Stimulated activated CD8-positive, alpha-beta memory T cell treated with anti-CD3 and anti-CD28 coated beads, Interleukin-7, amount 100 ng/mL, for 1 hour (primary cell): ENCODE measurements around the gene PPFIA2.

Experiments
- DNase-seq, 2 donors: peaks; one replicate each; pipeline ENCODE4 v3.0.0-alpha.2; 2020; ENCODE audit warnings: low read depth in 2 of 2

The PPFIA2 gene

DNA sequence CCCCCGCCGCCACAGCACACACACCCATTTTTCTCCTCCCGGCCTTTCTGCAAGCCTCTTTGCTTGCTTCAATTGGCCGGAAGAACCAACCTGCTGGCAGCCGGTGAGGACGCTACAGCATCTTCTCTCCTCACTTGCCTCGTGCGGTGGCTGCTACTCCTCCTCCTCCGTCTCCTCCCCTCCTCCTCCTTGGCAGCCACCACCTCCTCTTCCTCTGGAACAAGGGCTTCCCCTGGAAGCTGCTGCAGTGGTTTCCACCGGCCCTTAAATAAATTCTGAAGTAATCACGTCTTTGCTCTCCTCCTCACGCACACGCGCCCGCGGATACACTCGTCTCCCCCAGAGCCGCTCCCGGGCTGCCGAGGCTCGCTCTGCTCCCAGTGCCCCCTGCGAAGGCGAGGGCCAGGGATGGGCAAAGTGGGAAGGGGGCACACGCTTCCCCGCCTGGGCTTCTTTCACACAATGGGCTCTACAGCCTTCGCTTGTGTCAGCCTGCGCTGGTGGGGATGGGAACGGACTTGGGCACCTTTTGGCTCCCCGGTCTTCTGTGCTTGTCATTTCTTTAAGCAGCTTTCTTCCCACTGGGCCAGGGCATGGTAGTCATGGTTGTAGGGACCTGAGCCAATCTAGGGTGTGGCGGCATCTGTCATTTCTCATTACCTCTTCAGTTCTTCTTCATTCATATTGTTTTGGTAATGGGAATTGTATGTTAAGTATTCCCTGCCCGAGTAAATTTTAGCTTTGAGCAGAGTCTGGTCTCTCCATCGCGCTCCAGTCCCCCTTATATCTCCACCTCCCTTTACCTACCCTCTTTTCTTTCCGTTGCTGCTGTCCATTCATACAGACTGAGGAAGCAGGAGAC, at the start of gene PPFIA2:
Gene PPFIA2, minus strand, starts transcription at position 161 of the 862 bp plus-strand sequence.
- DNase-seq: no peak

DNA sequence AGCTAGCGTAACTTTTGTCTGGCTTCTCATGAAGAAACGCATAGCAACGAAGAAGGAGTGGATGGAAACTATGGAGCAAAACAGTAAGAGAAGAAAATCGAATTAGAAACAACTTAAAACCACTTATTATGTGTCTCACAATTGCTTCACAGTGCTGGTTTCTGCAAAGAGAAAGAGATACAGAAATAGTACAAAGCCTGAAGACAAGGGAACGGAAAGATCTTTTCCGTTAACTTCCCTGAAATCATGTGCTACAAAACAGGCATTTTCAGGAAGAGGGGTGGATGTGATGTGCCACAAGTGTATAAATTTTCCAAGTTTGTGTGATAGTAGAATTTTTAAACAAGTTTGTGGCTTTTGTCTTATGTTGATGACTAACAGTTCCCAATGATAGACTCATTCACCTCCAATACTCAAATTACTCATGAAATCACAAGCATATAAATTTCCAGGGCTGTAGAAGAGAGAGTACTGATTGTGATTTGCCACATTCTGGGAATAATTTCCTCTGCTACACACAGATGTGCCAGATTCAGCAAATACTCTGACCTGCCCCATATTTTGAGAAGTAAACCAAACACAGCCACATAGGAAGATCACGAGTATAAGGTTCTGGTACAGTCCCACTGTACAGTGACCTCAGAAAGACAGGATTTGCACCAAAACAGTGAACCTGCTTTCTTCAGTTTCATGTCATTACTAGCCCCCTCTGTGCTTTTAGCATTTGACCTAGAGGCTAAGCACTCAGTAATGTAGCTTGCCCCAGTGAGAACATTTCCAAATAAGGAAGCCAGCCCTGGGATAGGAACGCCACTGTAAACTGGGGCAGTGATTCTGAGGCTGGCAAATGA, 41.4 kb upstream of the PPFIA2 start:
- no peak for DNase-seq

DNA sequence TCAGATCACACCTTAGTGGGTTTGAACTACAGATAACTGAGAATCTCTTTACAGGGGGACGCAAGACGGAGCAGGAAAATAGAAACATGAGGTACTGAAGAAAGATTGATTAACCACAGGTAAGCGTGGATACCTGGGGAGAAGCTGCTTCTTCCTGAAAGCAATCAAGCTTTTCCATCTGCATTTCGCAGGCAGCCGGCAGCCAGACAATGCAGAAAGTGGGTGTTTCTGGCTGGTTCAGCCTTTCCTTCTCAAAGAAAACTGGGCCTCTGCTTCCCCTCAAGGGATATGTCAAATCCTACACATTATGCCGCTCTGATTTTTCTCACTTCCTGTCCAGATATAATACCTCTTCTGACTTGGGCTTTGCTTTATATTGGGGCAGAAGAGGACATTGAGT, 39.1 kb upstream of the PPFIA2 start:
- no peak for DNase-seq

DNA sequence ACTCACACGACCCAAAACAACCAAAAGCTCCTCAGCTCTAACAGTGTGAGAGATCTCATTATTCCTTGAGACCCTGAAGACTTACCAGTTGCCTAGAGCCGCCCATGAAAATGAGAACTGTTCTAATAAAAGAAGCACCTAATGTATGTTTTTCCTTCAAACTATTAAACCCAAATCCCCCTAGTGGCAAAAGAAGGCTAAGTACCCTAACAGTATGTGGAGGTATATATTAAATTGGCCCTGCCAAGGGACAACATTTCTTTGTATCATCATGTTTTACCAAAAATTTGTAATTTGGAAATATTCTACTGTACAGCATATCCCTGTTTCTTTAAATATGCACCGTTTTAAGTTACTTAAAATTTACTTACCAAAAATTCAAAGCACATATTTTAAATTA, 38.0 kb upstream of the PPFIA2 start:
- DNase-seq: no peak

DNA sequence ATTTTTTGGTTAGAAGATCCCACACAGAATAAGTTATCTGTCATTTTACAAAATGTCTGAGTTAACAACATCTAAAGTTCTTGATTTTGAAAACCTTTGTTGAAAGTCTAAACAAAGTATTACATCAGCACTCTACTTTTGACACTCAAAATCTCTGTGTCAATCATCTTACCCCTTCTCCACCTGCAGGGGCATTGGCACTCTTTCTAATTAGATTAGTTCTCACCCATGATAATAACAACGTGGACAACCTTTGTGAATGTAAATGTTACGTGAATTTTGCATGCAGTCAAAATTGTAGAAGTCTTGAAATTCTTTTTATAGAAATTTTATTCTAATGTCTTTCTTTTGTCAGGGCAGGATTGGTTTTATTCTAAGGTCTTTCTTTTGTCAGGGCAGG, 33.5 kb upstream of the PPFIA2 start:
- DNase-seq: no peak

DNA sequence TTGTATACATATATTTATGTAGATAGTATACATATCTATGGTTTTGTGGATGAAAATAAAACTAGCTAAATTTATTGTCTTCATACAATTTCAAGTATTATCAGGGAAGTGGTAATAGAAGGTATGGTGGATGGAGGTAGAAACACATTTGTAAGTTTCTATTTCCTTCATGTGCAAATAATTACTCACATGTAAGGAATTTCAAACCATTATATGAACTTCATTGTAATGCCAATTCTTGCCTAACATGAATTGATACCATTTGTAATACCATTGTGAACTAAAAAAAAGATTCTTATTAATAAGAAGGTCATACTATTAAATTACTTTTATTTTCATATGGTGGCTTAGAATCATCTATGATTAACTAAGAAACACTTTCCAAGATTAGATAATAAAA, 20.1 kb upstream of the PPFIA2 start:
- DNase-seq: no peak

DNA sequence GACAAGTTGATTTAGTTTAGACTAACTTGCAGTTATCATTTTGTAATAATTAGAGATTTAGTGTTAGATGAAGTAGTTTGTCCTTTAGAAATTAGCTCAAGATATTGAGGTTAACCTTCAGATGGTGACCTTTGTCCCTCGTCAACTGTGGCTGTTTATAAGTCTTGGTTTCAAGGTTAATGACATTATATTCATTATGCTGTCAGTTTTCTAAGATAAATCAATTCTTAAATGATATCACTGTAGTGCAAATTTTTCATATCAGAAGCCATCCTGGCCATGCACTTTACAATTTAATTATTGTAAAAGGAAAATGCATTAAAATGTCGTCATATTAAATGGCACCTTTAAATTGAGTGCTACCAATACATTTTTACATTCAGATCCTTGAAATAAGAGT, 19.6 kb upstream of the PPFIA2 start:
- DNase-seq: no peak

DNA sequence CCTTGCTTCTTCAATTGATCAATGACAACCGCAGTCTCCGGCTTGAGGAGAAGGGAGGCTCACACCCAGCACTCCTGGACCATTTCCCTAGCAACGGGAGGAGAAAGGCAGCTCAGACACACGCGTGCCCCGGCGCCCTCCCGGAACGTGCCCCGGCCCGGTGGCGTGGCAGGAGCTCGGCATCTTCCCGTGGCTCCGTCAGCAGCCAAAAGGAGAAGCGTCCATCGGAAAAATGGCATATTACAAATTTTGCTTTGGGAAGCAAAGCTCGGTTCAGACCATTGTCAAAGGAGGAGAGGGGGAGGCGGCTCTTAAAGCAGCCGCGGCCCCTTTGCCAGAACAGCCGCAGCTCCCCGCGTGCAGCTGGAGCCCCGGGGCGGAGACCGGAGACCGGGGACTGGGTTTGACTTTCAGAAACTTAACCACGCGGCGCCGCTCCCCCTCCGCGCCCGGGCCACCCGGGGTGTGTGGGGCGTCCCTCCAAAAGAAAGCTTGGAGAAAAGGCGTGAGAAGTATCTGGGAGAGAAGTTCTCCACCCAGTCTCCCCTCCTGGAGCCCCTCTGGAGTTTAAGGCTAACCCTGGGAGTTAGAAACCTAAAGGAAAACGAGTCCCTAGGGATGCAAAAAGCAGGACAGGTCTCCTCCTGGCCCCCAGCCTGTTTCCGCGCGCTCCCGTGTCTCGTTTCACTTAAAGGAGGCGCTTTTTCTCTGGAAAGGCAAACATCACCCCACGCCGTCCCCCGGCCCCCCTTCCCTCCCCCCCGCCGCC, 545 bp downstream of the PPFIA2 start:
- DNase-seq: no peak

DNA sequence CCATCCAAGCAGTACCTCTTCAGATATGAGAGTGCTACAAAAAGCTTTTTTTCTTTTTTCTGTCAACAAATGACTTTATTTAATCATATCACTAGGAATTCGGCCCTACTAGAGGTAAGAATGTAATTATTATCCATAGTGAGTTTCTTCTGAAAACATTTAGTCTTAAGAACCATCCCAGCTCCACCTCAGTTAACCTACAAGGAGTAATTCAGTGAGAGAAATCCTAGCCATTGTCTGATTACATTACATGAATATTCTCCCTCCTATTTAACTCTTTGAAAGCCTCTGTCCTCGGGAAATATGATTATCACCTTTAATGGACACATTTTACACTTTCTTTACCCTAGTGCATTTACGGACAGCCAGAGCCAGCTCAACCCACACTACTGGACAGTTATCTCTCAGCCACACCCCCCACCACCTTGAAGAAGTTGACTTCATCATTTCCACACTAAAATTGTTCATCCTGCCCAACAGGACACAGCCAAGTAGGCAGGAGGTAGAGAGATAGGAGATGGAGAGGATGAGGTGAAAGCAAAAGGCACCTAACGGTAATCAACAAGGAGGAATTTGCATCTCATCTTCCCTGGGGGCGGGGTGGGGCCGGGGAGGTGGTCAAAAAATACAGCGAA, 1.3 kb downstream of the PPFIA2 start:
- no peak for DNase-seq

DNA sequence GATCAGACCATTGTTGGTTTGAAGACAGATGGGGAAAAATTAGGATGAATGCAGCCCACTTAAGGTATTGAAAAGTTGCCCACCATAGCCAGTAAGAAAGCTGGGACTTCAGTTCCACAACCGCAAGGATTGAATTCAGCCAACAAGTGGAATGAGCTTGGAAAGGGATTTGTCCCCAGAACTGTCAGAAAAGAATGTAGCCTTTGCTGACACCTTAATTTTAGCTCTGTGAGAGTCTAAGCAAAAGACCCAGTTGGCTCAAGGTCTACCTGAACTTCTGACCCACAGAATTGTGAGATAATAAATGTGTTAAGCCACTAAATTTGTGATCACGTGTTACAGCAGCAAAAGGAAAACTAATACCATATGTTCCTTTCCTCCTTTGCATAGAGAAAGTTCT, 29.4 kb downstream of the PPFIA2 start:
- no peak for DNase-seq

DNA sequence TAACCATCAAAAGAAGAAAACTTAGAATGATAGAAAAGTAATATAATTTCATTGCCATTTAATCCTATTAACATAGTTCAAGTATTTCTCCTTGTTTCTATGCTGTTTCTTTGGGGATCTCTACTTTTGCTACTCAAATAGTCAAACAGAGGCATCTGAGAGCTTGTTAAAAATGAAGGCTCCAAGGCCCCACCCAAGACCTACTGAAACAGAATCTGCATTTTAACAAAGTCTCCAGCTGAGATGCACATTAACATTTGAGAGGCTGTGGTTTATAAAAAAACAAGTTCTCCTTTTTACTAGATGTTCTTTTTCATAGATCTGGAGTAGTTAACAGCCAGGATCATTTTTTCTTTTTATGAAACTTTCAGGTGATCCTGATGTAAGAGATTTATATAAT, 31.8 kb downstream of the PPFIA2 start:
- no peak for DNase-seq

DNA sequence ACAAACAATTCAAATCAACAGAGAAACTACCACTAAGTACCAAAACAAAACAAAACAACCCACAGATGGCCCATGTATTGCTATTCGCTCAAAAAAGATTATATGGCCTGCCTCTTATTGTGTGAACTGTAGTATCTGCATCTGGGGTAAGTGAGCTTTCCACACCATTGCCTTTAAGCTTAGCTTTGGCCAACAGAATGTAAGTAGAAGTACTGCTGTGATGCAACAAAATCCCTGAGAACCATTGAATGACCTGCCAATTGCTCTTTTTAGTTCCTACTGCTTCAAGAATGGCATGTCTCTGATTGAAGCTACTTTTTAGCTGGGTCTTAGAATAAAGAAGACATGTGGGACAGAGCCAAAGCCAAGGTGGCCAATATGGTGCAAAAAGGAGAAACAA, 32.5 kb downstream of the PPFIA2 start:
- DNase-seq: no peak

DNA sequence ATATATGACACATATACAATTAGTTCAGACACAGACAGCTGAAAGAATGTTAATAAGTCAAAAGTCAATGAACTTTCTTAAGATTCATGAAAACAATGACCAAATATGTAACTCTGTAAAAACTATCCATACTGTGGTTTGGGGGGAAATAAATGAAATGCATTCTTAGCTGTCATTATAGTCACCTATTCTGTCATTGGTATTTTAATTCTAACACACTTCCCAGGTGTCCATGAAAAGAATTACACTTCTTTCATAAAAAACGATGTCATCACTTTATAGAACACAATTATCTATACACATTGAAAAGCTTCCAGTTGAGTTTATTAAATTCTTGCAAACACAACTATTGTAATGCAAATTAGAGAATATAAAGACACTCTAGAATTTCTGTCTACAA, 35.8 kb downstream of the PPFIA2 start:
- no peak for DNase-seq

DNA sequence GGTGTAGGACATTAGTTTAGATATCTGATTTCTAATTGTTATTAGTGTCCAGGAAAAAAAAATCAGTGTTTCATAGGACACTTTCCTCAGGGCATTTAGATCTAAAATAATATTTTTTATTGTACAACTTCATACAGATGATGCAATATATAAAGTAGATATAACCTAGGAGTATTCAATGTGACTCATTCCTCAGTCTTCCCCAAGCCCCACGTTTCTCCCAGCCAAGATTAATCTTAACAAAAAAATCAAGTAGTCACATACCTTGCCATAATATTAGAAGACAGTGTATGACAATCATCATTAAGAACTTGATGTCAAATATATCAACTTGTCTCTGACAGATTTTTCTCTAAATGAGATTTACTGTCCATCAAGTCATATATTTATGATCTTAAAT, 37.1 kb downstream of the PPFIA2 start:
- DNase-seq: no peak

DNA sequence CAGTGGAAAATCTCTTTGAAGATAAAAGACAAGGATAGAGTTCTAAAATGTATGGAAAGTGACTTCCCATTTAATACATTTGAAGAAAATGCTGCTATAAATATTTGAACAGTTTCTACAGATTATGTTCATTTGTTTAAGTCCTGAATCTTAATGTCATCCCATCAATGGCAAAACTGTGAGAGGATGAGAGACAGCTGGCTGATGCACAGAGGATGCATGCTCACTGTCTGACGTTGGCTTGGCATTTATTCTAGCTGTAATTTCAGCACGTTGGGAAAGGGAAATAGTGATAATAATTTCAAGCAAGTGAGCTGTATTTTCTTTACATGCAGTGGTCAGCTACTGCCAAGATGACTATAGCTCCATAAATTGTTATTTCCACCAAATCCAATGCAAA, 40.5 kb downstream of the PPFIA2 start:
- DNase-seq: no peak

DNA sequence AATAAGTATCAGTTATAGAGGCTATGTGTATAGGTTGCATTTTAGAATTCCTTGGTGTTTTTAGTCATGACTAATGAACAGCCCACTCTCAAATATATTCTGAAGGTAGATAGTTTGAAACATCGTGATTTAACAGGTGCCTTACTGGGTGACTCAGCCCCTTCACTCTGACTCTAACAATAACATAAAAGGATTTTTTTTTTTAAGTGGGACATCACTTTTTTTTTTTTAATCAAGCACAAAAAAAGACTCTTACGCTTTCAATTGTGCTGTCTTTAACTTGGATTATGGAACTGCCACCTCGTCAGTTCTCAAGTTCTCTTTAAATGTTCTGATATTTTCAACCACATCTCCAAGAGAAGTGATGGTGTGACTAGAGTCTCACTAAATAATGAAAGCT, 46.6 kb downstream of the PPFIA2 start:
- no peak for DNase-seq

DNA sequence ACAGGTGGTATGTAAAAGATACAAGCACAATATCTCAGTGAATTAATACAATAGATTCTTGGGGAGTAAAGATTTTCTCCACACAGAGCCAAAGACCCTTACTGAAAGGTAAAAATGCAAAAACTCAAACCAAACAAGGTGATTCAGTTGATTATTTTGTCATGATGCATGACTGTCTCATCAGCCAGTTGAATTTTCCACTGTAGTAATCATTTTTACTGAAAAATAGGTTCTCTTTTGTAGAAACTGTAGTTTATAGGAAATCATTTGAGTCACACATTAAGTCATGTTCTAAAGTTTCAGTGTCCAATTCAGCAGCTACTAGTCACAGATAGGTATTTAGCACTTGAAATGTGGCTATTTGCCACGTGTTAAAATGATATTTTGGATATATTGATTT, 53.6 kb downstream of the PPFIA2 start:
- DNase-seq: no peak

DNA sequence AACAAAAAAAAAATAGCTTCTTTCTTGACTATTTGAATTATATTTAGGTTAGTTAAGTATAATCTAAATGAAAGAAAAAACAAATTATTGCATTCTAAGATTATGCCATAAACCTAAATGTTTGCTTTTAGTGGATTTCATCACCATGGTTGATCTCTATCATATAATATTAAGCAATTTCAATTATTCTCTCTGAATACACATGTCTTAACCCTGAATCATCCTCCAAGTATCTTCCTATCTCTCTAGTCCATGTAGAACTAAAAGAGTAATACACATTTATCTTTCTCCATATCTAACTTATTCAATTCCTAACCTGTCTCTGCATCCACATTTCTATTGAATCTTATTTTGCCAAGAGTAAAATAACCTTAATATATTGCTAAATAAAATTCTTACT, 59.6 kb downstream of the PPFIA2 start:
- no peak for DNase-seq

DNA sequence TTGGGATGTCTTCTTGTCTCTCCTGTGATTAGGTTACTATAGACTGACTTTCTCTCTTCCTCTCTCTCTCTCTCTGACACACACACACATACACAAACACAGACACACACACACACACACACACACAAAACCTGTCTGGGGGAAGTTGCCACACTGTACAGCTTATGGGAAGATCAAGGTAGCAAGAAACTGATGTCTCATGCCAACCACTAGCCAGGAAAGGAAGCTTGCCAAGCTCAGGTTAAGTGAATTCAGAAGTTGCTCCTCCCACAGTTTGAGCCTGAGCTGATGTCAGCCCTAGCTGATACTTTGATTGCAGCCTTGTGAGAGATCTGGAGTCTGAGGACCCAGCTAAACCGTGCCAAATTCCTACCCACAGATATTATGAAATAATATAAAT, 67.1 kb downstream of the PPFIA2 start:
- DNase-seq: no peak

DNA sequence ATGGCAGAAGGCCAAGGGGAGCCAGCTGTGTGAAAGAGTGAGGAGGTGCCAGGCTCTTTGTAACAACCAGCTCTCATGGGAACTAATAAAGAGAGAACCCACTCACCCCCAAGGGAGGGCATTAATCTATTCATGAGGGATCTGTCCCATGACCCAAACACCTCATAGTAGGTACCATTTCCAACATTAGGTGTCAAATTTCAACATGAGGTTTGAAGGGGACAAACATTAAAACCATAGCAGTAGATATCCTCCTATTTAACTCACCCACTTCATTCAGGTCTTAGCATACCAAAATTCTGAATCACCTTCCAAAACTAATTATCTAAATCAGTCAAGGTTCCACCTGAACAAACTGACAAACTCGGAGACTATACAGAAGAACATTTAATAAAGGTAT, 75.3 kb downstream of the PPFIA2 start:
- no peak for DNase-seq

DNA sequence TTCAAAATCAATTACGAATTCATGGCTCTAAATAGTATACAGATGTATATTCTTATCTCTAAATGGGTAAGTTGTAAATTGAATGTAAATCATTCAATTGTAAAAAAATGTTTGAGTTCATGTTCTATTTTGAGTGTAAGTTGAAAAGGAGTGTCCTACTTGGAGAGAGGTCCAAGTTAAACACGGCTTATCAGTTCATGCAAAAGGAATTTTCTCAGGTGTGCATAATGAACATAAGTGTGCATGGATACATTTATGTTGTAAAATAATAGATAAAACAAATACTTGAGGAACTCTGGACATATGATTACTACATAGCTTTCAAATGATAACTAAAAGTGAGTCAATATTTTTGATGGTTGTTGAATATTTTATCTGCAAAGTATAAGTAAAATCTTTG, 79.5 kb downstream of the PPFIA2 start:
- no peak for DNase-seq

DNA sequence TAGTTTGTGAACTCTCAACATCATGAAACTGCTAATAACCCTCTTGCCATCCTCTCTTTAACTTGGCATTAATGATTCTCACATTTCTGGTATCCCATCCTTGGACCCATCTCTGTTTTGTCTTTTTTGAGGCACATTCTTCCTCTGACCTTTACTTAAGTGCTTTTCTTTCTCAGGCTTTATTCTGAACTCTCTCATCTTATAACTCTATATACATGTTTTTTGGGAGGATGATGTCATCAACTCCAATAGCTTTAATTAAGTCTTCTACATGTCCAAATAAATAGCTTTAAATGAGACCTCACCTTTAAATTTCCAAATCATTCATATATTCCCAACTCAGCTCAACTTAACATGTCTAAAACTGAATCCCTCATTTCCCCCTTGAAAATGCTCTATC, 88.4 kb downstream of the PPFIA2 start:
- DNase-seq: no peak
